Stimulated activated CD4-positive, alpha-beta T cell treated with anti-CD3 and anti-CD28 coated beads, Interleukin-15, amount 100 ng/mL, for 1 hour (primary cell): ENCODE data around the gene VPS4A.

ENCODE experiments used
- DNase-seq, 2 donors: peaks; one replicate each; pipeline ENCODE4 v3.0.0-alpha.2; 2020; ENCODE audit warnings: low read depth in 1 of 2, low spot score in 1 of 2

The VPS4A gene

DNA sequence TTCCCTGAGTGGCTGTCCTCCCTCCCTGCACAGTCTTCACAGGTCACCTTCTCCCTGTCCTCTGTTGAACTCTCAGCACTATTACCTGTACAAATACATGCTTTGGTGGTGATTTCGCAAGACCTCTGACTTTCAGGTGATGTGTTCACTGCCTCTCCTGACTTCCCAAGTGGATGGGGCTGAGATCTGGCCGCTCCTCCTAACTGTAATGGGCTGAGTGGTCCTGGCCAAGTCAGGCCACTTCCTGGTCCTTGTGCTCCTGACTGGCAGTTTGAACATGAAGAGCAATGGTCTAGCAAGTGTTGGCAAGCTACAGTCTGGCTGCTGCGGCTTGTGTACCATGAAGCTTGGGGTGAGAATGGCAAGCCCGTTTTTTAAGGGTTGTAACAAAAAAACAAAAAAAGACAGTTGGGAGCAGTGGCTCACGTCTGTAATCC lies 52.1 kb downstream of the VPS4A start:
- no peak for DNase-seq

DNA sequence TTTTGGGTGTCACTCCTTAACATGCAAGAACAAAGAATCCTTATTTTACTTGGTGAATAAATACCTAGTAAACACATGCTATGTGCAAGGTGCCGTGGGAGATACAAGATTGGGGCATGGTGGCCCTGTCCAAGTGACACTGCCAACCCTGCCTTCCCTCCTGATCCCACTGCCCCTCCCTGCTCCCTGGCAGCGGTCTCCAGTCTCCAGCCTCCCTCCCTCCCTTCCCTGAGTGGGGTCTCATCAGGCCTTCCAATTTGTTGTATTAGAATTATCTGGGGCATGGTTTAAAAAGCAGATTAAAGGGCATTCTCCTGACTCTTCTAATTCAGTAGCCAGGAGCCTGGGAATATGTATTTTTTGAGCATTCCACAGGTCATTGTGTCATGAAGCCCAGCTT lies 52.9 kb downstream of the VPS4A start:
- no peak for DNase-seq

DNA sequence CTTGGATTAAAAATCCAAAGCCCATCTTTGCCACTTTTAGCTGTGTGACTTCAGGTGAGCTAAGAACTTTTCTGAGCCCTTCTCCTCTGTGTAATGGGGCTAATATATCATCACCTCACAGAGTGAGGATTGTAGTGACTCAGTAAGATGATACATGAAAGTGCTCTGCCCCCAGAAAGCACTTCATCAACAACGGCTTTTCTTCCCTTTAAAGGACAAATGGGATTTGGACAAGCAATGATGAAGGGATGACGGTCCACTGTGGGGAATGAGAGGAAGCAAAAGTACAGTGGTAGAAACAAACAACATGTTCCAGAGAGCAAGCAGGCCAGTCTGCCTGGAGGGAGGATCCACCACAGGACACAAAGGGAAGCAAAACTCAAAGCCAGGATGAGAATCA lies 54.8 kb downstream of the VPS4A start:
- DNase-seq = no peak

DNA sequence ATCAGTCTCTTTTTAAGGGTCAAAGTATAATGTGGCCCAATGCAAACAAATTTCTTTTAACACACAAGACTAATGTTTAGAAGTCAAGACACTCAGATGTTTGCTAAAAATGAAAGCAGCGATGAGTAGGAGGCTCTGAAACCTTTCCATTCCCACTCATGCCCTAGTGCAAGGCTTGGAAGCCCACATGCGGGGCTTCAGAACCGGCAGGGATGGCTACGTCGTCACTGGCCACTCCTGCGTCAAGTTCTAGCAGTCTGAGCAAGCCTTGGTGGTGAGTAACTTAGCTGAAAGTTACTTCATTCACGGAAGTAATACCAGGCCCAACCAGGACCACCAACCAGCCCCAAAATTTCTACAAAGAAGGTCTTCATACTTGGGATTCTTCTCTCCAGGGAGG lies 55.3 kb downstream of the VPS4A start:
- no peak for DNase-seq

- no peak for DNase-seq
These were observed 56.8 kb downstream of the VPS4A start for GRCh38 chr16:69367980-69368379.

GRCh38 chr16:69368866-69369265 lies 57.7 kb downstream of the VPS4A start:
- no peak for DNase-seq

GRCh38 chr16:69371564-69371963 lies 60.4 kb downstream of the VPS4A start:
- no peak for DNase-seq

GRCh38 chr16:69373019-69373418 lies 61.9 kb downstream of the VPS4A start:
- DNase-seq = no peak
